Measurements from ENCODE around the gene CYTH1.
"Not testable (repeated sequence)": the region's sequence is repeated elsewhere in the genome, so short reads cannot be mapped to it uniquely, and the experiment has no call there.

CYTH1 gene

GRCh38 chr17:78753316-78754250 lies 28.5 kb downstream of the CYTH1 start:
- DNase-seq = no peak

DNA sequence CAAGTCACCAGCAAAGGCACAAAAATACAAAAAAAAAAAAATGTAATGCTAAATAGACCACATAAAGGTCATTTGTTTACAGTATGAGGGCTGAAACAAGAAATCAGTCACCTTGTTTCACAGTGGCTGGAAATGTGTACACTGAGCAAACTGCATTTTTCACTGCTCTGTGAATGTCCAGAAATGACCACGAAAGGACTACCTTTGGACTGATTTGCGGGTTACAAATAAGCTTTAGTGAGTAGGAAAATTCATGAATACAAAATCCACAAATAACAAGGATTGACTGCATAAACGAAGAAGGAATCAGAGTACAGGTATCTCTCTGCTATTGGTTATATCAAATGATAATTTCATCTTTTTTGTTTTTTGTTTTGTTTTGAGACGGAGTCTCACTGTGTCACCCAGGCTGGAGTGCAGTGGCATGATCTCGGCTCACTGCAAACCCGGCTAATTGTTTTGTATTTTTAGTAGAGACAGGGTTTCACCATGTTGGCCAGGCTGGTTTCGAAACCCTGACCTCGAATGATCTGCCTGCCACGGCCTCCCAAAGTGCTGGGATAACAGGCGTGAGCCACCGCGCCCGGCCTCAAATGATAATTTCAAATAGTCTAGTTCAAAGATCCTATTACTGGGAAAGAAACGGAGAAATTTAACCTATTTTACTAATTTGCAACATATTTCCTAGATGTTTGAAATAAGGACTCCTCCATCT lies 30.5 kb downstream of the CYTH1 start:
- no peak for DNase-seq

- DNase-seq = not testable (repeated sequence)
Observed at GRCh38 chr17:78751000-78751399, 31.1 kb downstream of the CYTH1 start.

- DNase-seq = no peak
Observed at GRCh38 chr17:78748730-78749317, 33.2 kb downstream of the CYTH1 start.

- no peak for DNase-seq
Observed at GRCh38 chr17:78748048-78748729, 33.9 kb downstream of the CYTH1 start.

GRCh38 chr17:78747488-78747887 lies 34.6 kb downstream of the CYTH1 start:
- DNase-seq = no peak

GRCh38 chr17:78746949-78747269 lies 35.2 kb downstream of the CYTH1 start:
- no peak for DNase-seq

GRCh38 chr17:78746263-78746948 lies 35.7 kb downstream of the CYTH1 start:
- no peak for DNase-seq

DNA sequence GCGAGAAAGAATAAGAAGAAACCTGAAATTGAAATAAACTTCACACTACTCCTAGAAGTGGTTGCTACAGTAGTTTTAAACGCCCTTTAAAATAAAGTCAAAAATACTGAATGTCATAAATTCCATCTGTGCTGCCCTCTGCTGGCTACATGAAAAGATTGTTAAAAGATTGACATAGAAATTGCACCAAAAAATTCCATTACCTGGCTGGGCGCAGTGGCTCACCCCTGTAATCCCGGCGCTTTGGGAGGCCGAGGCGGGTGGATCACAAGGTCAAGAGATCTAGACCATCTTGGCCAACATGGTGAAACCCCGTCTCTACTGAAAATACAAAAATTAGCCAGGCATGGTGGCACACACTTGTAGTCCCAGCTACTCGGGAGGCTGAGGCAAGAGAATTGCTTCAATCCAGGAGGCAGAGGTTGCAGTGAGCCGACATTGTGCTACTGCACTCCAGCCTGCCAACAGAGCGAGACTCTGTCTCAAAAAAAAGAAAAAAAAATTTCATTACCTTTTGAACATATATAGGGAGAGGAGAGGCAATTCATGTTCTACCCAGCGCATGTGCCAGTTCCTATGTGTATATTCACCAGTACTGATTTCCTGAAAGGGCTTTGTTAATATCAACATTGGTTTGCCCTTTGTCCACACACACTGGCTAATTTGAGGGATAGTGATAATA lies 36.5 kb downstream of the CYTH1 start:
- DNase-seq = no peak

GRCh38 chr17:78742901-78743300 lies 39.2 kb downstream of the CYTH1 start:
- DNase-seq = no peak

DNA sequence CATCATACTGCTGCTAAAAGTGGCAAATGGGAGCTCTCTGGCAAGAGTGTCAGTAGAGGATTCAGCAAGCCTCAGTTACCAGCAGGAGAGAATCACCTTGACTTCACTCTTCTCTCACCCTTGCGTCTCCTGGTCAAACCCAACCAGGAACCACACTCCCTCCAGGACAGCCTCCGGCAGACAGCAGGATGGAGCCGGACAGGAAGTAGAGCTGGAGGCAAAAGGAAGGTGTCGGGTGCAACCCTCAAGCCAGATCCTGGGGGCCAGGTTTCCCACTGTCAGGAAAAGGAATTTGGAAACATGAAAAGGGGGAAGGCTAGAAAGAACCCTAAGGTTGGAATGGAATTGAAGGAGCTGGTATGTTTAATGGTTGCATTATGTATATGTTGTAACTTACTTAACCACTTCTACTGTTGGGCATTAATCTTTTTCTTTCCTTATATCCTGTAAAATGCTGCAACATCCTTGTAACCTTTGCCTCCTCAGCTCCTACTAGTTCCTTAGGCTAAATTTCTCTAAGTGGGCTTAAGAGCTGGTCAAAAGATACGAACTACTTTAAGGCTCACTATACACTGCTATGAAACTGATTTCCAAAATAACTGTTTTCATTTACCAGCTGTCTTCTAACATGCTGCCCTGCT lies 40.3 kb downstream of the CYTH1 start:
- DNase-seq = no peak

GRCh38 chr17:78739331-78739931 lies 42.6 kb downstream of the CYTH1 start:
- DNase-seq = no peak

GRCh38 chr17:78738698-78739097 lies 43.4 kb downstream of the CYTH1 start:
- no peak for DNase-seq

DNA sequence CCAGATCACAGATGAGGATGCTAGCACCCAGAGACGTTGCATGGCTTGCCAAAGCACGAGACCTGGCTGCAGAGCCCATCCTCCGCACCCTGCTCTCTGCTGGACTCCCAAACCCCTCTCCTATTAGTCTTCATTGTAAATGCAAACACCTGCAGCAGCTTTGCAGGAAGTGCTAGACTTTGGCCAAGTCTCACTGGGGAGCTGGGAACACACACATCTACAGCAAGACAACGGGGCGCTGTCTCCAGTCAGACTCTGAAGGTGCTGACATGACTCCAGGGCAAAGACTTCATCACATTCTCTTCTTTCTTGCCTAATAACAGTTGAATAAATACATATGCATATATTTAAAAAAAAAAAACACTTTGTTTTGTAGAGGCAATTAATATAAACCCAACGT lies 43.8 kb downstream of the CYTH1 start:
- no peak for DNase-seq

GRCh38 chr17:78737332-78737731 lies 44.7 kb downstream of the CYTH1 start:
- no peak for DNase-seq

DNA sequence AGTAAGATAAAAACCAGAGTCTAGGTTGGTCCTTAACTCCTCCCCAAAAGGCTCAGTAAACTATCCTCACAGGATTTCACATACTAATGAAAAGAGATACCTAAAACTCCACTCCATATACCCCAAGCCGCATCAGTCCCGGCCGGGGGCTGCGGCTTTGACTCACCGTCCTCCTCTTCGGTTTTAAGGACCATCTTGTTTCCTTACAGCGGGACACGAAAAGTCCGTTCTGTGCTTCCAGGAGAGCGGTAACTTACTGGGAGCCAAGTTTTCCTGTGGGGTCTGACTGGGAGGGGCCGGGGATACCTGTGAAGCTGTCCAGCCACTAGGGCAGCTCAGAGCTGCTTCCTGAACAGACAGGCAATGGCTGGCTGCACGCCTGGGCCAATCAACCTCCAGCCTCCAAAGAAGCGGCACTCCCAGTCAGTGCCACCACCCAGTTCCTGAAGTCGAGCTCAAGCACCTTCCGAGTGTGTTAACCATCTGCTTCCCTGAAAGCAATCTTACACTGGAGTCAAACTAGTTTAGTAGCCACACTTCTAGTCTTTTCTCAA lies 45.5 kb downstream of the CYTH1 start:
- peak; percentile 51 for DNase-seq

GRCh38 chr17:78735832-78736525 lies 46.1 kb downstream of the CYTH1 start:
- DNase-seq = no peak

DNA sequence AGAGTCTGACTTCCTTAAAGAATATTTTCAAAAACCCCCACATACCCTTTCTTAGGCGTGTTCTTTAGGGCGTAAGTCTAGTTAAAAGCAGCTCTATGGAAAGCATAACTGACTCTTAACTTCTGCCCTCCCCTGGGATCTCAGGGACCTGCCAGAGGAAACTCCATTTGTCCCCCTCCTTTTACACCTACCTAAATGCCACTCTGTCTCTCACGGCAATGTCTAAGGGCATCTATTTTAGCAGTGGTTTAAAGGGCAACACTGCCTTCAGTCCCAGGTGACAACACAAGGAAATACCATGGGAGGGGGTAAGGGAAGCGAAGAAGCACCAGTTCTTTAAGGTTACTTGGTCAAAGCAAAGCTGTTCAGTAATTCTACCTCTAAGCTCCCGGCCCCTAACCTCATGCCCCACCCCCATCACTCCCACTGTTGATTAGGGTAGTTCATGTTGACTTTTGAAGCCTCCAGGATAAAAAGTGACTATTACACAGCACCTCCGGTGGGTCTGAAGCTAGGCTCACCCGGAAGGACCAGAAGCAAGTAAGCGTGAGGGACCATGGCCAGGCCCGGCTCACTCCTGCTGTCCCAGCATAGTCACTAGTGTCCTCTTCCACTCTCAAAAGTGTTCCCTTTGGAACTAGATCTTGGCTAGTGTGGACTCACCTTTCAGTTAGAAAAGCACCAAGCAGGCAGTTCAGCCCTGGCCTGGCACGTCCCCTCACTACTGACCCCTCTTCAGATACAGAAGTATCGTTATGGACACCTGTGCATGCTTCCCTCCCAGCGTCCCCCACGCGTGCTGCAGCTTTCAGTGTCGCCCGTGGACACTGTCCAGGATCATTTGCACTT lies 47.1 kb downstream of the CYTH1 start:
- DNase-seq = no peak

DNA sequence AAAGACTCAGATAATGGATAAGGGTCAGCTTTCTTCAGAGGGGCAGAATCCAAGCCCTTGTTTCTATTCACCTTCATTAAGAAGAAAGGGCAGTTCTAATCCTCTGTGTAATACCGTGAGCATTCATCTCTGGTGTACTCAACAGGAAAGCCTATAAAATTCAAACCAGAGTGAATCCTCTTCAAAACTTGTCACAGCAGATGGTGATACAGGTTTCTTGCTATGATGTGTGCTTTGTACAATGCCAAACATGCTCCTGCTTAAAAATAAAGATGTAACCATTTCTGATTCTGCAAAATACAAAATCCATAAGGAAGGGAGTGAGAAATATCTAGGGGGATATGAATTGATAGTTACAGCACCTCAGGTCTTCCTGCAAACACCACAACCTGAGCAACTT lies 49.7 kb downstream of the CYTH1 start:
- no peak for DNase-seq

Data from NCI-H187 treated with DMSO at 0.1 percent for 48 hours (cell line).